NCI-H1694 treated with DMSO at 0.1 percent for 48 hours (cell line): ENCODE results near the gene EFNA2.
A peak's percentile ranks its signal among the peaks of the same experiment; 100 is the strongest.

Experiments
- DNase-seq: peaks from one replicate; lab custom pipeline; 2025; lab: John Stamatoyannopoulos, UW

EFNA2 gene

GRCh38 chr19:1260749-1261537 lies 24.7 kb upstream of the EFNA2 start:
- DNase-seq = peak; percentile 83

- no peak for DNase-seq
Observed at GRCh38 chr19:1261538-1261797, 24.2 kb upstream of the EFNA2 start.

- no peak for DNase-seq
Observed at GRCh38 chr19:1261798-1262622, 23.7 kb upstream of the EFNA2 start.

- DNase-seq = no peak
Observed at GRCh38 chr19:1262623-1263123, 23.0 kb upstream of the EFNA2 start.

- DNase-seq = no peak
Observed at GRCh38 chr19:1263188-1263587, 22.5 kb upstream of the EFNA2 start.

- no peak for DNase-seq
Observed at GRCh38 chr19:1264801-1265614, 20.7 kb upstream of the EFNA2 start.

GRCh38 chr19:1265615-1266128 lies 20.0 kb upstream of the EFNA2 start:
- no peak for DNase-seq

- no peak for DNase-seq
Observed at GRCh38 chr19:1266129-1266915, 19.4 kb upstream of the EFNA2 start.

- no peak for DNase-seq
Observed at GRCh38 chr19:1266916-1267476, 18.7 kb upstream of the EFNA2 start.

GRCh38 chr19:1267477-1268225 lies 18.0 kb upstream of the EFNA2 start:
- DNase-seq = no peak

- DNase-seq = no peak
Observed at GRCh38 chr19:1268226-1269064, 17.2 kb upstream of the EFNA2 start.

- peak; percentile 90 for DNase-seq
Observed at GRCh38 chr19:1269065-1269477, 16.6 kb upstream of the EFNA2 start, which contains the start of gene CIRBP. Gene CIRBP, plus strand, starts transcription at chr19:1269332. Its CDS starts 1,602 bp downstream, at chr19:1270934.

- DNase-seq = peak; percentile 43
Observed at GRCh38 chr19:1269478-1270212, 16.0 kb upstream of the EFNA2 start.

GRCh38 chr19:1270213-1270853 lies 15.3 kb upstream of the EFNA2 start:
- DNase-seq = no peak

- no peak for DNase-seq
Observed at GRCh38 chr19:1270854-1271527, 14.7 kb upstream of the EFNA2 start.

- DNase-seq = no peak
Observed at GRCh38 chr19:1271528-1272422, 13.9 kb upstream of the EFNA2 start.
